HEK293 (cell line): ENCODE measurements around the gene DNAH11.

ENCODE experiments used
- CTCF ChIA-PET: fragments of 350-600 bp; formaldehyde crosslinking; extraction: SDS; loops from one replicate; lab custom pipeline; 2021; ENCODE audit warnings: antibody characterized with exemption; lab: Yijun Ruan, JAX
- POLR2A ChIA-PET: fragments of 300-600 bp; formaldehyde crosslinking; extraction: SDS; loops from one replicate; lab custom pipeline; 2020; ENCODE audit warnings: antibody characterized with exemption, inconsistent platforms; lab: Yijun Ruan, JAX
- H3K27ac ChIP-seq: fragments of 200-500 bp; sonication (Bioruptor generic); 2 replicates; pipeline ENCODE4 v1.5.1; 2014; ENCODE audit warnings: low read depth, low read length, control low read depth, inconsistent platforms; ENCODE audit errors: extremely low read depth
- H3K36me3 ChIP-seq, 2 experiments: fragments of 200-500 bp in 1 of 2; sonication (Bioruptor generic) in 1 of 2; 1 replicate in 1 of 2; 2 replicates in 1 of 2; pipeline ENCODE4 v1.5.1; 2014 to 2017; ENCODE audit warnings: inconsistent platforms in 2 of 2, low read length in 2 of 2; ENCODE audit not compliant: control insufficient read depth in 2 of 2, insufficient read depth in 1 of 2
- H3K4me1 ChIP-seq: fragments of 200-500 bp; sonication (Bioruptor generic); 2 replicates; pipeline ENCODE4 v1.5.1; 2014; ENCODE audit warnings: mild to moderate bottlenecking, low read length, inconsistent platforms; ENCODE audit not compliant: control insufficient read depth, insufficient read depth
- H3K4me3 ChIP-seq: 2 replicates; pipeline ENCODE4 v1.5.1; 2011; ENCODE audit warnings: low read depth, mild to moderate bottlenecking, control low read depth, low read length, moderate library complexity
- H3K9me3 ChIP-seq: fragments of 200-500 bp; sonication (Bioruptor generic); 2 replicates; pipeline ENCODE4 v1.5.1; 2014; ENCODE audit warnings: low read depth, low read length, inconsistent platforms; ENCODE audit not compliant: control insufficient read depth, insufficient read depth
- AEBP2 ChIP-seq: fragments of 450-650 bp; formaldehyde crosslinking; IDR thresholded peaks from 2 replicates; pipeline ENCODE4 v1.5.1; 2016; ENCODE audit warnings: missing biosample characterization, missing genetic modification characterization, borderline replicate concordance
- BCL6B ChIP-seq: fragments of 450-650 bp; formaldehyde crosslinking; IDR thresholded peaks from 2 replicates; pipeline ENCODE4 v1.5.1; 2017; ENCODE audit warnings: missing biosample characterization, missing genetic modification characterization
- GLI4 ChIP-seq: fragments of 450-650 bp; formaldehyde crosslinking; IDR thresholded peaks from 2 replicates; pipeline ENCODE4 v1.5.1; 2016; ENCODE audit warnings: missing biosample characterization, missing genetic modification characterization
- IKZF3 ChIP-seq: fragments of 450-650 bp; IDR thresholded peaks from 2 replicates; pipeline ENCODE4 v1.5.0; 2018; ENCODE audit warnings: missing biosample characterization, mild to moderate bottlenecking, missing genetic modification characterization, moderate library complexity
- KLF10 ChIP-seq: fragments of 450-650 bp; IDR thresholded peaks from 2 replicates; pipeline ENCODE4 v1.5.1; 2018; ENCODE audit warnings: missing biosample characterization, mild to moderate bottlenecking, missing genetic modification characterization
- KLF9 ChIP-seq: fragments of 450-650 bp; formaldehyde crosslinking; IDR thresholded peaks from 2 replicates; pipeline ENCODE4 v1.5.1; 2016; ENCODE audit warnings: missing biosample characterization, missing genetic modification characterization, low read depth
- OSR2 ChIP-seq: fragments of 450-650 bp; formaldehyde crosslinking; IDR thresholded peaks from 2 replicates; pipeline ENCODE4 v1.5.1; 2016; ENCODE audit warnings: missing biosample characterization, missing genetic modification characterization
- PRDM2 ChIP-seq: fragments of 450-650 bp; formaldehyde crosslinking; IDR thresholded peaks from 2 replicates; pipeline ENCODE4 v1.5.1; 2016; ENCODE audit warnings: missing biosample characterization, missing genetic modification characterization, borderline replicate concordance
- ZBTB1 ChIP-seq: fragments of 450-650 bp; formaldehyde crosslinking; IDR thresholded peaks from 2 replicates; pipeline ENCODE4 v1.5.1; 2016; ENCODE audit warnings: missing biosample characterization, missing genetic modification characterization
- ZBTB10 ChIP-seq: fragments of 450-650 bp; formaldehyde crosslinking; IDR thresholded peaks from 2 replicates; pipeline ENCODE4 v1.5.1; 2016; ENCODE audit warnings: missing biosample characterization, missing genetic modification characterization
- ZFP3 ChIP-seq: fragments of 450-650 bp; formaldehyde crosslinking; IDR thresholded peaks from 2 replicates; pipeline ENCODE4 v1.5.1; 2016; ENCODE audit warnings: low read depth, missing biosample characterization, missing genetic modification characterization
- ZNF112 ChIP-seq: fragments of 450-650 bp; formaldehyde crosslinking; IDR thresholded peaks from 2 replicates; pipeline ENCODE4 v1.5.0; 2017; ENCODE audit warnings: missing biosample characterization, missing genetic modification characterization
- ZNF121 ChIP-seq: fragments of 450-650 bp; formaldehyde crosslinking; IDR thresholded peaks from 2 replicates; pipeline ENCODE4 v1.5.1; 2016; ENCODE audit warnings: missing biosample characterization, missing genetic modification characterization
- ZNF202 ChIP-seq: fragments of 450-650 bp; formaldehyde crosslinking; IDR thresholded peaks from 2 replicates; pipeline ENCODE4 v1.5.1; 2016; ENCODE audit warnings: missing biosample characterization, missing genetic modification characterization, borderline replicate concordance
- ZNF211 ChIP-seq: fragments of 450-650 bp; formaldehyde crosslinking; IDR thresholded peaks from 2 replicates; pipeline ENCODE4 v1.5.1; 2016; ENCODE audit warnings: low read depth, missing biosample characterization, missing genetic modification characterization
- ZNF398 ChIP-seq: fragments of 450-650 bp; formaldehyde crosslinking; IDR thresholded peaks from 2 replicates; pipeline ENCODE4 v1.5.1; 2017; ENCODE audit warnings: missing biosample characterization, missing genetic modification characterization
- ZNF426 ChIP-seq: fragments of 450-650 bp; formaldehyde crosslinking; IDR thresholded peaks from 2 replicates; pipeline ENCODE4 v1.5.1; 2017; ENCODE audit warnings: missing biosample characterization, missing genetic modification characterization, mild to moderate bottlenecking, inconsistent platforms, moderate library complexity
- ZNF610 ChIP-seq: fragments of 450-650 bp; formaldehyde crosslinking; IDR thresholded peaks from 2 replicates; pipeline ENCODE4 v1.5.1; 2016; ENCODE audit warnings: missing biosample characterization, missing genetic modification characterization, borderline replicate concordance
- ZNF629 ChIP-seq: fragments of 450-650 bp; formaldehyde crosslinking; IDR thresholded peaks from 2 replicates; pipeline ENCODE4 v1.5.1; 2017; ENCODE audit warnings: missing biosample characterization, missing genetic modification characterization
- ZNF670 ChIP-seq: fragments of 450-650 bp; formaldehyde crosslinking; IDR thresholded peaks from 2 replicates; pipeline ENCODE4 v1.5.1; 2016; ENCODE audit warnings: missing biosample characterization, missing genetic modification characterization, low read depth
- ZNF792 ChIP-seq: fragments of 450-650 bp; formaldehyde crosslinking; IDR thresholded peaks from 2 replicates; pipeline ENCODE4 v1.5.1; 2016; ENCODE audit warnings: missing biosample characterization, missing genetic modification characterization

Gene DNAH11

GRCh38 chr7:21640105-21640504, 97.3 kb downstream of the DNAH11 start:
- no peak overlapping the region for H3K27ac ChIP-seq
- TF ChIP-seq ZNF121 (no peak), OSR2 (tag by site-specific recombination) (no peak), ZNF670 (tag by site-specific recombination) (no peak), ZNF610 (no peak), ZNF426 (tag by site-specific recombination) (no peak), AEBP2 (no peak), IKZF3 (tag by site-specific recombination) (no peak), KLF10 (no peak)
- CTCF ChIA-PET, result no interaction called here

GRCh38 chr7:21641546-21641945, 98.7 kb downstream of the DNAH11 start:
- Histone ChIP-seq H3K36me3 (no peaks in the 10 kb centered on the region), H3K4me3 (no peak overlapping the region), H3K9me3 (no peaks in the 10 kb centered on the region), H3K4me1 (no peaks in the 10 kb centered on the region), H3K27ac (no peak overlapping the region)
- ChIA-PET POLR2A (no interaction called here), CTCF (no interaction called here)
- TF ChIP-seq ZNF202 (tag by site-specific recombination), result no peak
- no peak for TF ChIP-seq GLI4 (tag by site-specific recombination)
- TF ChIP-seq ZNF398 (tag by site-specific recombination), result no peak
- no peak for TF ChIP-seq KLF9 (tag by site-specific recombination)
- no peak for TF ChIP-seq BCL6B (tag by site-specific recombination)
- TF ChIP-seq ZNF792 (tag by site-specific recombination), result no peak
- TF ChIP-seq ZBTB1, result no peak
- no peak for TF ChIP-seq ZFP3 (tag by site-specific recombination)
- TF ChIP-seq ZBTB10 (tag by site-specific recombination), result no peak
- TF ChIP-seq PRDM2 (tag by site-specific recombination), result no peak
- no peak for TF ChIP-seq ZNF211 (tag by site-specific recombination)
- TF ChIP-seq ZNF112, result no peak
- no peak for TF ChIP-seq ZNF629 (tag by site-specific recombination)

More at GRCh38 chr7:21640105-21640504, 97.3 kb downstream of the DNAH11 start:
- H3K4me1 ChIP-seq, result no peaks in the 10 kb centered on the region
- POLR2A ChIA-PET, result no interaction called here
- no peak overlapping the region for H3K4me3 ChIP-seq
- no peaks in the 10 kb centered on the region for H3K36me3 ChIP-seq
- no peaks in the 10 kb centered on the region for H3K9me3 ChIP-seq
